OCI-LY3 (cell line): ENCODE results near the gene ABCD1.

Experiments
- H2AFZ ChIP-seq: fragments of 200-600, 300-600 bp; shearing (Covaris generic); 2 replicates; pipeline ENCODE4 v1.6.0; 2014; ENCODE audit warnings: antibody characterized with exemption, low read depth, low read length
- H3K27ac ChIP-seq: fragments of 200-600, 300-600 bp; sonication (generic); 2 replicates; pipeline ENCODE4 v1.5.1; 2014; ENCODE audit warnings: mild to moderate bottlenecking, low read length, moderate library complexity, mixed read lengths
- H3K27me3 ChIP-seq: fragments of 200-600, 300-600 bp; sonication (generic); 2 replicates; pipeline ENCODE4 v1.6.1; 2014; ENCODE audit warnings: low read depth, low read length, mixed read lengths
- H3K36me3 ChIP-seq: fragments of 200-600, 300-600 bp; sonication (generic); replicated peaks from 2 replicates; pipeline ENCODE3; 2014; ENCODE audit warnings: low read depth, low read length, mixed read lengths
- H3K4me1 ChIP-seq: fragments of 300-600, 200-600 bp; sonication (generic); 2 replicates; pipeline ENCODE4 v1.6.1; 2014; ENCODE audit warnings: low read length, mixed read lengths
- H3K4me2 ChIP-seq: fragments of 200-600, 300-600 bp; sonication (generic); 2 replicates; pipeline ENCODE4 v1.6.1; 2014; ENCODE audit warnings: low read length, mixed read lengths
- H3K4me3 ChIP-seq: fragments of 300-600, 200-600 bp; sonication (generic); 2 replicates; pipeline ENCODE4 v1.5.1; 2014; ENCODE audit warnings: antibody characterized with exemption, mild to moderate bottlenecking, low read length, moderate library complexity
- H3K79me2 ChIP-seq: fragments of 300-600, 200-600 bp; shearing (Covaris generic); 2 replicates; pipeline ENCODE4 v1.6.1; 2014; ENCODE audit warnings: mild to moderate bottlenecking, low read length, mixed read lengths
- H3K9ac ChIP-seq: fragments of 300-600, 200-600 bp; shearing (Covaris generic); 2 replicates; pipeline ENCODE4 v1.6.0; 2014; ENCODE audit warnings: mild to moderate bottlenecking, low read length, moderate library complexity
- H3K9me3 ChIP-seq: fragments of 200-600, 300-600 bp; shearing (Covaris generic); 2 replicates; pipeline ENCODE4 v1.6.1; 2014; ENCODE audit warnings: low read length, mixed read lengths; ENCODE audit not compliant: insufficient read depth
- H4K20me1 ChIP-seq: fragments of 200-600, 300-600 bp; sonication (generic); 2 replicates; pipeline ENCODE4 v1.6.1; 2016; ENCODE audit warnings: low read length, mixed read lengths; ENCODE audit not compliant: insufficient read depth
- EZH2phosphoT487 ChIP-seq: fragments of 200-600 bp; shearing (Covaris generic); IDR thresholded peaks from 2 replicates; pipeline ENCODE4 v1.6.1; 2018; ENCODE audit warnings: antibody characterized with exemption, mixed run types, low read depth
- TF ChIP-seq, protein P1 (sequence below): fragments of 200-600, 300-600 bp; sonication (generic); IDR thresholded peaks from 2 replicates; pipeline ENCODE4 v1.5.1; 2014; ENCODE audit warnings: antibody characterized with exemption, low read length, low read depth

Gene ABCD1

DNA sequence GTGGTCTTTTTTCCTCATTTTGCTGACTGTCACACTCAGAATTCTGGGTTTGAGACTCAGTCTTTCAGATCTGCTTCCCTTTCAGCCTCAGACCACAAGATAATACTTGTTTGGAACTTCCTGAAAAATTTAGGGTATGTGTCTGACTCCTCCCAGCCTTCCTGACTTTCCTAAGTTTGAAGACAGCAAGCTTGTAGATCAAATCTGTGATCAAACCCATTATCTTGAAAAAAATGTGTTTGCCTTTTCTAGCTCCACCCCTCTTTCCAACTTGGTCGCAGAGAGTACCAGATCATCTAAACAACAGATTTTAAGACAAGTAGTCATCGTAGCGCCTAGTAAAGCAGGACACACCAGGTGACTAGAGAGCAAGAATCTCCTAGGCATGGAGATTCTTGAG lies 10.4 kb upstream of the ABCD1 start:
- no peak overlapping the region for H2AFZ ChIP-seq
- peaks cover 27% of the 10 kb centered on the region for H3K36me3 ChIP-seq
- no peak for TF ChIP-seq EZH2phosphoT487
- TF ChIP-seq, protein P1, sequence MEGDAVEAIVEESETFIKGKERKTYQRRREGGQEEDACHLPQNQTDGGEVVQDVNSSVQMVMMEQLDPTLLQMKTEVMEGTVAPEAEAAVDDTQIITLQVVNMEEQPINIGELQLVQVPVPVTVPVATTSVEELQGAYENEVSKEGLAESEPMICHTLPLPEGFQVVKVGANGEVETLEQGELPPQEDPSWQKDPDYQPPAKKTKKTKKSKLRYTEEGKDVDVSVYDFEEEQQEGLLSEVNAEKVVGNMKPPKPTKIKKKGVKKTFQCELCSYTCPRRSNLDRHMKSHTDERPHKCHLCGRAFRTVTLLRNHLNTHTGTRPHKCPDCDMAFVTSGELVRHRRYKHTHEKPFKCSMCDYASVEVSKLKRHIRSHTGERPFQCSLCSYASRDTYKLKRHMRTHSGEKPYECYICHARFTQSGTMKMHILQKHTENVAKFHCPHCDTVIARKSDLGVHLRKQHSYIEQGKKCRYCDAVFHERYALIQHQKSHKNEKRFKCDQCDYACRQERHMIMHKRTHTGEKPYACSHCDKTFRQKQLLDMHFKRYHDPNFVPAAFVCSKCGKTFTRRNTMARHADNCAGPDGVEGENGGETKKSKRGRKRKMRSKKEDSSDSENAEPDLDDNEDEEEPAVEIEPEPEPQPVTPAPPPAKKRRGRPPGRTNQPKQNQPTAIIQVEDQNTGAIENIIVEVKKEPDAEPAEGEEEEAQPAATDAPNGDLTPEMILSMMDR = no peak
- H3K4me1 ChIP-seq = no peaks in the 10 kb centered on the region
- H3K79me2 ChIP-seq = no peaks in the 10 kb centered on the region
- no peak overlapping the region for H3K27ac ChIP-seq
- H4K20me1 ChIP-seq = no peaks in the 10 kb centered on the region
- H3K4me3 ChIP-seq = no peak overlapping the region
- no peaks in the 10 kb centered on the region for H3K27me3 ChIP-seq
- no peak overlapping the region for H3K4me2 ChIP-seq
- H3K9me3 ChIP-seq = no peaks in the 10 kb centered on the region
- H3K9ac ChIP-seq = no peak overlapping the region

DNA sequence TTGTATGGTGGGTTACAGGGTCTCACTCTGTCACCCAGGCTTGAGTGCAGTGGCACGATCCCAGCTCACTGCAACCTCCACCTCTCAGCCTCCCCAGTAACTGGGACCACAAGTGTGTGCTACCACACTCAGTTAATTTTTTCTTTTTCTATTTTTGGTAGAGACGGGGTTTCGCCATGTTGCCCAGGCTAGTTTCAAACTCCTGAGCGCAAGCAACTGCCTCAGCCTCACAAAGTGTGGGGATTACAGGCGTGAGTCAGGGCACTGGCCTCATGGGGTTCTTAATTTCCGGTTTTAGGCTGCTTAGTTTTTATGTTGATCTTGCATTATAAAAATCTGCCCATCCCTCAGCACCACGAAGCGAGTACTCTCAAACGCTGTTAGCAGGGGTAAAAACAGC lies 7.2 kb upstream of the ABCD1 start:
- Histone ChIP-seq H3K79me2 (peaks cover 12% of the 10 kb centered on the region), H3K27me3 (no peaks in the 10 kb centered on the region), H3K27ac (no peak overlapping the region), H4K20me1 (0 out of 2 replicates have a peak, but pooled peaks cover 6% of the 10 kb centered on the region), H3K4me2 (no peak overlapping the region), H3K4me3 (no peak overlapping the region), H3K4me1 (peaks cover 3% of the 10 kb centered on the region), H2AFZ (no peak overlapping the region), H3K36me3 (peaks cover 46% of the 10 kb centered on the region), H3K9me3 (no peaks in the 10 kb centered on the region), H3K9ac (no peak overlapping the region)
- TF ChIP-seq, protein P1 = no peak
- TF ChIP-seq EZH2phosphoT487 = no peak

DNA sequence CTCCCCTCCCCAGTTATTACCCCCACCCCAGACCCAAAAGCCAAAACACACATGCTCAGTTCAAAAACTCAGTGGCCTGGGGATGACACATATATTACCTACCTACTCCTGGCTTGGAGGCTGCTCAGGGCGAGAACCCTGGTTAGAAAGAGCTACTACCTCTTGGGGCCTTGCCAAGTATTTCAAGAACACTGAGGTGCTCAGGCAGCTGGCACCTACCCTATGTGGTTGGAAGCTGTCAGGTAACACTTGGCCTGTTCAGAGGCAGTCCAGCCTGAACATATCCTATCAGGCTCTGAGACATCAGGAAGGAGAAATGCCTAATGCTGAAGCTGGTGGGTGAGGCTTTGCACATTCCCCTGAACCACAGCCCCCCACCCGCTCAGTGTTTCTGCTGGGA lies 5.4 kb upstream of the ABCD1 start:
- Histone ChIP-seq H2AFZ (no peak overlapping the region), H3K4me1 (peaks cover 8% of the 10 kb centered on the region), H3K79me2 (peaks cover 27% of the 10 kb centered on the region), H3K27ac (no peak overlapping the region), H3K36me3 (peaks cover 47% of the 10 kb centered on the region), H3K9me3 (no peaks in the 10 kb centered on the region), H4K20me1 (peaks cover 13% of the 10 kb centered on the region), H3K4me3 (no peak overlapping the region), H3K27me3 (no peaks in the 10 kb centered on the region), H3K9ac (no peak overlapping the region), H3K4me2 (no peak overlapping the region)
- TF ChIP-seq, protein P1 = no peak
- no peak for TF ChIP-seq EZH2phosphoT487

DNA sequence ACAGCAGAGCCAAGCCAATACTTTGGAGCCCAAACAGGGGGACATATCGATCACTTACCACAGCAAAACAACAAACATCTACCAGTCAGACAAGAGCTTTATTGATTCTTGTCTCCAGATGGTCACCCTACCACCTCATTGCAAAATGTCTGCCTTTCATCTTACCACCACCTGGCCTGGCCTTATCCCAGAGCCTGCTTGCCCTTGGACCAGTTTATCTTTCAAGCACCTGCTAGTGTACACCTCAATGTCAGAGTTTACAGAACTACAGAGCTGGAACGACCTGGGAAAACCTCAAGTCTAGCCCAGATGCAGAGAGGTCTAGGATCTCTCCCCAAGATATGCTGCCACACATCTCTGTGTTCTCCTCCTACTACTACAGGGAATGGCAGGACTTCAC lies 5.0 kb upstream of the ABCD1 start:
- H4K20me1 ChIP-seq = peaks cover 13% of the 10 kb centered on the region
- no peaks in the 10 kb centered on the region for H3K9me3 ChIP-seq
- peaks cover 27% of the 10 kb centered on the region for H3K79me2 ChIP-seq
- peaks cover 8% of the 10 kb centered on the region for H3K4me1 ChIP-seq
- no peak overlapping the region for H2AFZ ChIP-seq
- no peak overlapping the region for H3K4me2 ChIP-seq
- no peaks in the 10 kb centered on the region for H3K27me3 ChIP-seq
- H3K36me3 ChIP-seq = peaks cover 44% of the 10 kb centered on the region
- H3K27ac ChIP-seq = no peak overlapping the region
- TF ChIP-seq EZH2phosphoT487 = no peak
- TF ChIP-seq, protein P1 = no peak
- H3K9ac ChIP-seq = no peak overlapping the region
- H3K4me3 ChIP-seq = no peak overlapping the region
